Stimulated activated CD8-positive, alpha-beta memory T cell treated with anti-CD3 and anti-CD28 coated beads, Interleukin-12 subunit alpha, Interleukin-12 subunit beta, amount 100 ng/mL, for 24 hours (primary cell): ENCODE results near the gene PHF14.
"Not testable (repeated sequence)": the region's sequence is repeated elsewhere in the genome, so short reads cannot be mapped to it uniquely, and the experiment has no call there.

Experiments used
- DNase-seq: peaks from one replicate; pipeline ENCODE4 v3.0.0-alpha.2; 2020; ENCODE audit errors: extremely low read depth

The PHF14 gene

DNA sequence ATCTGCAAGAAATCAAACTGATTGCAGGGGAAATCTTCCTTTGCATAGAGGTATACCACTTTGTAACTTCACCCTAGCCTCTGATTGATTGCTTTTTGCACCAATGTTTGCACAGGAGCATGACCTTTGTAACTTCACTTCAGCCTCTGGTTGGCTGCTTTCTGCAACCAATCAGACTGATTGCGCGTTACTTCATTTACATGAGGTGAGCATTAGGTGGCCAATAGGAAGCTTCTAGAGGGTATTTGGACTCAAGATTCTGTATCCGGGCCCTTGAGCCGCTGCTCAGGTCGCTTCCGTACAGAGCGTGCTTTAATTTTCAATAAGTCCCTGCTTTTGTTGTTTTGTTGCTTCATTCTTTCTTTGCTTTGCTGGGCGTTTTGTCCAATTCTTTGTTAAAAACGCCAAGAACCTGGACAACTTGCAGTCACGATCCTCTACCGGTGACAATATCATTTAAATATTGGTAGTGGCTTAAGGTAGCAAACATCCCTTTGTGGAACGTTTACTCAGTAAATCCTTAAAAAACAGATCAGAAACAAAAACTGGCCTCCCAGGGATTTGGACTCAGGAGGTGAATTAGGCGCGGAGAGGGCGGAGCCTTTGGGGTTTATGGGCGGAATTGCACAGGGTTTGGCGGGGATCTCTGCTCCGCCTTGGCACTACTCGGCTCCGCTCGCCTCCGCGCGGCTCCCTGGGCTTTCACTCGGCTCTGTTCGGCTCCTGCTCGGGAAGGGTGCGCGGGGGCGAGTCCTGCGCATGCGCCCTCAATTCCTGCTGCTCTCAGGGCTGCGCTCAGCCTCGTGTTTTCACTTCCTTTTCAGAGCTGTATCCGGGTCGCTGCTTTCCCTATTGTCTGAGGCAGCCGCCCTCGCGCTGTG, at the start of gene PHF14:
PHF14 (plus strand) TSS at position 812 of the 881 bp plus-strand sequence. CDS start 452 bp downstream, outside the sequence.
- DNase-seq = peak; percentile 87

DNA sequence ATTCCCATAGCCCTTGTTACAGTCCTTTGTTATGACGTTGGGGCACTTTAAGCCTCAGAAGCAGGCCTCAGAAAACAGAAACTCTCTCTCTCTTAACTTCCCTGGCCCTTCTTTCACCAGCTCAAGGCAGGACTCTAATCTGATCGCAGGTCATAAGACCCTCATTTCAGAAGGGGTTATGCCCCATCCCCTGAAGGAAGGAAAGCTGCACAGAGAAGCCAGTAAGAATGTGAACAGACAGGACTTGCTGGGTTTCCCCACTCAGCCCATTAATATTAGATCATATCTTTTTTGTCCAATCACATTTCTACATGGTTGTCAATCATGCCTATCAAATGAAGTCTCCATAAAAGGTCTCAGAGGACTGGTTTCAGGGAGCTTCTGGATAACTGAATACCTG, 49.3 kb upstream of the PHF14 start:
- DNase-seq = no peak

- not testable (repeated sequence) for DNase-seq
Measured at GRCh38 chr7:10928203-10928602, 45.5 kb upstream of the PHF14 start.

DNA sequence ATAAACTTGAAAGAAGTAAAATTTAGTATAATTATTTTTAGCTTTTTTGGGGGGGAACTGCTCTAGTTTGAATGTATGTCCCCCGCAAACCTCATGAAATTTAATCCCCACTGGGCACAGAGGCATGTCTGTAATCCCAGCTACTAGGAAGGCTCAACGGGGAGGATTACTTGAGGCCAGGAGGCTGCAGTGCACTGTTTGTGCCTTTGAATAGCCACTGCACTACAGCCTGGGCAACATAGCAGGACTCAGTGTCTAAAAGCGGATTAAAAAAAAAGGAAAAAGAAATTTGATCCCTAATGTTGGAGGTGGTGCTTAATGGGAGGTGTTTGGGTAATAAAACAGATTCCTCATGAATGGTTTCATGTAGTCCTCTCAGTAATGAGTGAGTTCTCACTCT, 43.1 kb upstream of the PHF14 start:
- DNase-seq = no peak

- DNase-seq = no peak
Measured at GRCh38 chr7:10931161-10931560, 42.5 kb upstream of the PHF14 start.

DNA sequence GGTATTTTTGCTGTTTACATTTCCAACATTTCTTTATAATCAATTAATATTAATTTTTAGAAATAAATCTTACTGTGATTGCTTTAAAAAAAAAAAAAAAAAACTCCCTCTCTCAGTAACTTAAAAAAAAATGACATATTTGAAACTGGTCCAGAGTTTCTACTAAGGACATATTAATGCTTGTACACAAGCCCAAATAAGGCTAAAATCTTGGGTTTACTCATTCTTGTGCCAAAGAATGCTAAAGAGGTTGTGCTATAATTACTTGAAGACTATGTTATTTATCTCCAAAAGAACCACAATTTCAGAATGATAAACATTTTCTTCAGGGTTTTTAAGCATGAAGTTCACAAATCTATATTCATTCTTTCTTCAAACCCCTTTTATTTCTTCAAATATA, 39.4 kb upstream of the PHF14 start:
- no peak for DNase-seq

DNA sequence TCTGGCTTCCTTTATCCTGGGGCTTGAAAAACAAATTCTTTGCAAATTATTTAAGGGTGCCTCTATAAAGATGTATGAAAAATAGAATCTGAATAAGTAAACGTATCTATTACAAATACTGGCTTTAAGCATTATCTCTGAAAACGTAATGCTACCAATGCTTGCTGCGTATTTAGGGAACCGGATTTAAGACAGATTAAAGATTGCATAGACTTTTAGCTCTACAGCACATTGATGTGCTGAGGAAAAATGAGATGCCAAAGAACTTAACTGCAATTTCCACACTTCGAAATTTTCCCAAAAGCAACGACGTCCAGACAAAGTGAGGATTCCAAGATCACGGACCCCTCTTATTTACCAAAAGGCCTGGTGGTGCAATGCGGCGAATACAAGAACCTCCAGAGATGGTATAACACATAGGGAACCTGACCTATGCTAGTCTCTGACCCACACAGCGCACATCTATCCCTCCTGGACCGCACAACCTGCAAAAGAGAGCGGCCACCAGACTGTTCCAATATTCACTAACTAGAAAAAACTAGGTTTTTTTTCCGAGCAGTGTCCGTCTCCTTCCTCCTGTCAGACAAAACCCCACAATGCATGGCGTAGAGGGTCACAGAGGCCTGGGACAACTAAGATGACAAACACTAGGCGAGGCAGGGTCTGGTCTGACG, 34.3 kb upstream of the PHF14 start:
- no peak for DNase-seq

DNA sequence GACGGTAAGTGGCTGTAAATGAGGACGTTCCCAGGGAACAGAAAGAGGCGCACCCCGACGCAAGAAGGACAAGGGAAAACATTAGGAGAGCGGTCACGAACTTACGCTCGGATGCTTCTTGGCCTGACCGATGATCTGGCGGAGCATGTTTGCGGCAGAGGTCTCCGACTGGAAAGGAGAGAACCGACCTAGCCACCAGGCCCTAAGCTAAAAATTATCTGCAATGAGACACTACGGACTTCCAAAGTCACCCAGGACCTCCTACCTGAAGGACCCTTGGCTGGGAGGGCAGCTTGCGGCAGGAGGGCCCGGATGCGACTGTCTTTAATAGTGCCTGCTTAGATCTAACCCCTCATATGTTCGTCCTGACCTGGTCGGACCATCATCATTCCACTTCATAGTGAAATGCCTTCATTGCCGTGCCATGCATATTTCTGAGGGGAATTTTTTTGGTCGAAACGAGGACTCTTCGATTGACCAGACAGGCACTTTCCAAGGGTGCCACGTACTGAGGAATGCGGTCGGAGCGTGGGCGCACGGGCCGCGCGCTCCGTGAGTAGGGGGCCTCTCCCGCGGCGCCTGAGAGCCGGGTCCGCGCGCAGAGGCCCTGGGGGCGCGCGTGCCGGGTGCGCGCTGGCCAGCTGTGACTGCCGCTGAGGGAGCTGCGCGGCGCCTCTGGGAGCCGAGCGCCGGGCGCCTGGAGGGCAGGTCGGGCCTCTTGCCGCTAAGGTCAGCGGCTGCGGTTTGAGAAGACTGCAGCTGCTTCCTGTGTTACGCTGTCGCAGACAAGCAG, 33.6 kb upstream of the PHF14 start:
- DNase-seq = peak; percentile 70

DNA sequence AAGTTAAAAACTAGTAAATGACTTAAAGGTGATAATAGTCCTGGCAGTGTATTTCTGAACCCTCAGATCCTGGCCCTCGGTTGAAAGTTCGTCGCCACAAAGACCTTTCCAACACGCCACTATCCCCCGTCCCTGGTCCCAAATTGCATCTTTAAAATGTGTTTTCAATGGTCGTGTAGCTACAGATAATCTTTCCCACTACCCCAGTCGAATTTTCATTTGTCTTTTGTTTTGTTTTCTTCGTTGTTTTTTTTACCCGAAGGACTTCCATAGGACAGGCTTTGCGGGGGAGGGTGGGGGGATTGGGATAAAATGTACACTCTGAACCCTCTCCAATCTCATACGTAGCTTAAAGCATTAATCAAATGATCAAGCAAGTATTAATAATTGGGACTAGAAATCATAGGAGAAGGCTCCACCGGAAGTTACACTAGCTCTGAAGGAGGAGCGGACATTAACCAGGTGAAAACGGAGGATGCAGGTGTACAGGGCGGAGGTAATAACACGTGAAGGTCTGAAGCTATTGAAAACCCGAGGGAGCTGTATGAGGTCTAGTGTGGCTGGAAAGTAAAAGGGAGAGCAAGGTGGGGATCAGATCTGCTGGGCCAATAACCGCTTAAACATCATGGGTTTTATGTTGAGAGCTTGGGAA, 32.8 kb upstream of the PHF14 start:
- DNase-seq = no peak

GRCh38 chr7:10950494-10950893, 23.2 kb upstream of the PHF14 start:
- no peak for DNase-seq

GRCh38 chr7:10950974-10951578, 22.6 kb upstream of the PHF14 start:
- DNase-seq = not testable (repeated sequence)

GRCh38 chr7:10952588-10952987, 21.1 kb upstream of the PHF14 start:
- no peak for DNase-seq

DNA sequence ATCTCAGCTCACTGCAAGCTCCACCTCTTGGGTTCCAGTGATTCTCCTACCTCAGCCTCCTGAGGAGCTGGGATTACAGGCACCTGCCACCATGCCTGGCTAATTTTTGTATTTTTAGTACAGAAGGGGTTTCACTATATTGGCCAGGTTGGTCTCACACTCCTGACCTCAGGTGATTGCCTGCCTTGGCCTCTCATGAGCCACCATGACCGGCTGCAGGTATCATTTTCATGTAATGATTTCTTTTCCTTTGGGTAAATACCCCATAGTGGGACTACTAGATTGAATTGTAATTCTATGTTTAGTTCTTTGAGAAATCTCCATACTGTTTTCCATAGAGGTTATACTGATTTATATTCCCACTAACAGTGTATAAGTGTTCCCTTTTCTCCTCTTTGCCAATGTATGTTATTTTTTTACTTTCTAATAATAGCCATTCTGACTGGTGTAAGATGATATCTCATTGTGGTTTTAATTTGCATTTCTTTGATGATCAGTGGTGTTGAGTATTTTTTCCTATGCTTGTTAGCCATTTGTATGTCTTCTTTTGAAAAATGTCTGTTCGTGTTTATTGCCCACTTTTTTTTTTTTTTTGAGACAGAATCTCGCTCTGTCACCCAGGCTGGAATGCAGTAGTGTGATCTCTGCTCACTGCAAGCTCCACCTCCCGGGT, 20.5 kb upstream of the PHF14 start:
- not testable (repeated sequence) for DNase-seq

- DNase-seq = no peak
Measured at GRCh38 chr7:10956528-10956927, 17.1 kb upstream of the PHF14 start.

- not testable (repeated sequence) for DNase-seq
Measured at GRCh38 chr7:10960242-10960641, 13.4 kb upstream of the PHF14 start.

GRCh38 chr7:10965016-10965415, 8.7 kb upstream of the PHF14 start:
- not testable (repeated sequence) for DNase-seq

GRCh38 chr7:10972174-10972573, 1.5 kb upstream of the PHF14 start:
- no peak for DNase-seq

DNA sequence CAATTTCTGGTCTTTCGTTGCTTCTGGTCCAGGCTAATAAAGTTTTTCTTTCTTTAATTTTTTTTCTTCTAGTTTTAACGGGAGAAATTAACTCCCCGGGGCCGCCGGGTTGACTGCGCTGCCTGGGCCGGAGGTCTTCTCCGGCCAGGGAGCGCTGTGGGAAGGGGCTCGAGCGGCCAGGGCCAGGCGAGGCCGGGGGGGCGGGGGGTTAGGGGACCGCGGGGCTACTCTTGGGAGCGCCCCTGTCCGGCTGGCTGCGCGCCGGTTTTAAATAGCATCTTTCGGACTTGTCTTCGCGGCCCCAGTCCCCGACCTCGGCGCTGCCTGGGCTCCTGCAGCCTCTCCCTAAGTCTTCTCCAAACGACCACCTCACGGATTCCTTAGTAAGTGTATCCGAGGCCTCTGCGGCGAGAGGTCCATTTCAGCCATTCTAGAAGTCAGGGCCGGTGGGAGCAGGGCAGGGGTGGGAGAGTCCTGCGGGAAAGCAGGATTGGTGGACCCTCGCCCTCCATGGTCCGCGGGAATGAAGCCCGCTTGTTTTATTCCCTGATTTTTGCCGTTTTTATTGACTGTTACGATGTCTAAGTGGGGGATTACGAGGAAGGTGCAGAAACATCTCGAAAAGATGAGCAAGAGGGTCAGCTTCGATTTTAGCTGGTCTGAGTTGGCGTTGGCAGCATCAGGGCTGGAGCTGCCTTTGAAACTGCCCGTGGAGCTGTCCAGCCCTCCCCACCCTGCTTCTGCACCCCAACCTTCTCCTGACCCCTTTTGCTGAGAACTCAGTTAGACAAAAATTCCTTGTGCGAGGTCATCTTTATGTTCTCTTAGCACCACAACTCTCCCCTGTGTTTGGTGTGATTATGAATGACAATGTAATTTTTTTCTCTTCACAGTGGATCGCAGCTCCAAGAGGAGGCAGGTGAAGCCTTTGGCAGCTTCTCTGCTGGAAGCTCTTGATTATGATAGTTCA, 555 bp downstream of the PHF14 start:
- no peak for DNase-seq

DNA sequence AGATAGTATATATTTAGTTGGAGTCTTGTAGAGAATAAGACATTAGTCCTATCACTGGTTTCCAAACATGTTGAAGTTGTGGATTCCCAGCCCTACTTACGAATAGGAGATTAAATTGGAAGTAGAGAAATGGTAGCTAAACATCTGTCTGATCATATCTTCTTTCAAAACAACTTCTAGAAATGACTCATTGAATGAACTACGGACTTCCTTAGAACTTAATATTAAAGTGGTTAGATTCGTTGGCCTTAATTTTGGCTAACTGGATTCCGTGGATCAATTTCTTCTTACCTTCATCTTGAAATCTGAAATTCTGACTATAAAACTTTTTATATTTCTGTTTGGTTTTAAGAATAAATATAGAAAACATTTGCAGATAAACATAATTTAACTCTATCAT, 3.4 kb downstream of the PHF14 start:
- DNase-seq = no peak

DNA sequence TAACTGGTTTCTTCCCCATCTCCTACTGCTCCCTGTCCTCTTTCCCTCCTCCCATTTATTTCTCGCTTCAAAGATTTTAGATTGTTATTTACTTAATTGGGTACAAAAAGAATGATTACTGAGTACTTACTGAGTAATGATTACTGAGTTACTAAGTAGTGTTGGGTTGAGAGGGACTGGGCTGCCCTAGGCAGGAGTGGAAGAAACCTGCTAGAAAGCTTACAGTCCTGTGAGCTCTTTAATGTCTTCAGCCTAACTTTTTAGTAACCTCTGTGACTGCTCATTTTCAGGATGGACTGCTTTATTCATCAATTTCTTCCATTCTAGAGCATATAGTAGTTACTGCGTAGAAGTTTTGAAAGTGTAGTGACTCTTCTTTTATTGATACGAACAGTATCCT, 7.6 kb downstream of the PHF14 start:
- no peak for DNase-seq
